T-helper 1 cell treated with Interleukin-12 subunit alpha and Interleukin-12 subunit beta and Interleukin-4 antibody, amounts not matched to agents 30 μg/mL and 1 μg/mL, for 36 hours (primary cell): ENCODE results near the gene ZNF592.
A peak's percentile ranks its signal among the peaks of the same experiment; 100 is the strongest.

Experiments used
- H3K27ac Mint-ChIP-seq: one replicate; pipeline ENCODE4 v1.8.0; 2021; ENCODE audit warnings: mild to moderate bottlenecking, mixed read lengths
- H3K27me3 Mint-ChIP-seq: one replicate; pipeline ENCODE4 v1.8.0; 2021; ENCODE audit warnings: low read depth, mixed read lengths
- H3K36me3 Mint-ChIP-seq: one replicate; pipeline ENCODE4 v1.8.0; 2021; ENCODE audit warnings: low read depth, mixed read lengths
- H3K4me1 Mint-ChIP-seq: one replicate; pipeline ENCODE4 v1.8.0; 2021; ENCODE audit warnings: low read depth, mixed read lengths
- H3K4me3 Mint-ChIP-seq: one replicate; pipeline ENCODE4 v1.8.0; 2021; ENCODE audit warnings: mild to moderate bottlenecking, moderate library complexity, mixed read lengths
- H3K9me3 Mint-ChIP-seq: one replicate; pipeline ENCODE4 v1.8.0; 2021; ENCODE audit warnings: mixed read lengths

ZNF592 gene

DNA sequence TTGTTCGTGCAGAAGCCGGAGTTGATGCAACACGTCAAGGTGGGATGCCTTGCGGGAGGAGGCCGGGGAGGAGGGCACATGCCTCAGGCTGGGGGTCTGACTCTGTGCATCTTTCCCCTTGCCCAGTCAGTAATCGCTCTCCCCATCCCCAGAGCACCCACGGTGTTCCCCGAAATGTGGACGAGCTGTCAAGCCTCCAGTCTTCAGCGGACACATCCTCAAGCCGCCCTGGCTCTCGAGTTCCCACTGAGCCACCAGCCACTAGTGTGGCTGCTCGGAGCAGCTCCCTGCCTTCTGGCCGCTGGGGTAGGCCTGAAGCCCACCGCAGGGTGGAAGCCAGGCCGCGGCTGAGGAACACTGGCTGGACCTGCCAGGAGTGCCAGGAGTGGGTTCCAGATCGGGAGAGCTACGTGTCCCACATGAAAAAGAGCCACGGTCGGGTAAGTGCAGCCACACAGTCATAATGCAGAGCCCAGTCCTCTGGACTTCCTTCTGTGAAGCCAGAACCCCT lies 50.1 kb downstream of the ZNF592 start:
- no peaks in the 10 kb centered on the region for H3K9me3 Mint-ChIP-seq
- peaks cover 1% of the 10 kb centered on the region for H3K4me1 Mint-ChIP-seq
- H3K27me3 Mint-ChIP-seq, result no peaks in the 10 kb centered on the region
- H3K27ac Mint-ChIP-seq, result no peak overlapping the region
- H3K36me3 Mint-ChIP-seq, result peaks cover 26% of the 10 kb centered on the region
- H3K4me3 Mint-ChIP-seq, result no peak overlapping the region

DNA sequence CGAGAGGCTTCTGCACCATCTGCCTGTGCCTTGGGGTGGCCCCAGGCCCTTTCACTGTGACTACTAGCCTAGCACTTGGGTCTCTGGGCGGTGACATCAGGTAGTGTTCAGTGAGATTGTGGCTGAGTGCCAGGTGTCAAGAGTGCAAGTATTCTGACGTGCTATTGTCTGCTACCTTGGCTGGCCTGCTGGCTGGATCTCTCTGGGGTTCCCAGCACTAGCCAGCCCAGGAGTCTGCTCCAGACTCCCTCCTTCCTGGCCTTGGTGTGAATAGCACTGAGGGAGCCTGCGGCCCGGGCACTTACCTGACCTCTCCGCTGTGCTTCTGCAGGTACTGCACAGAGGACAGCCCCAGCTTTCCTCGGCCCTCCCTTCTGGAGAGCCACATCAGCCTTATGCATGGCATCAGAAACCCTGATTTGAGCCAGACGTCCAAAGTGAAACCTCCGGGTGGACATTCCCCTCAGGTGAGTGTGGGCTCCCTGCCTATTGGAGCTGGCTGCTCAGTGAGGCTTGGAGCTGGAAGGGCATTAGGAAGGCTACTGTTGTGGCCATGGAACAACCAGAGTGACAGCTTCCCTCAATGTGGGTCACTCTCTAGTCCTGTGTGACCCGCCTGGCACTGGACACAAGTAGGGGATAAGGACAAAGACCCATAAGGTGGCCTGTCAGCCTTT lies 51.3 kb downstream of the ZNF592 start:
- H3K27ac Mint-ChIP-seq, result no peak overlapping the region
- peaks cover 24% of the 10 kb centered on the region for H3K36me3 Mint-ChIP-seq
- no peaks in the 10 kb centered on the region for H3K9me3 Mint-ChIP-seq
- H3K27me3 Mint-ChIP-seq, result no peaks in the 10 kb centered on the region
- H3K4me3 Mint-ChIP-seq, result no peak overlapping the region
- H3K4me1 Mint-ChIP-seq, result peaks cover 1% of the 10 kb centered on the region

DNA sequence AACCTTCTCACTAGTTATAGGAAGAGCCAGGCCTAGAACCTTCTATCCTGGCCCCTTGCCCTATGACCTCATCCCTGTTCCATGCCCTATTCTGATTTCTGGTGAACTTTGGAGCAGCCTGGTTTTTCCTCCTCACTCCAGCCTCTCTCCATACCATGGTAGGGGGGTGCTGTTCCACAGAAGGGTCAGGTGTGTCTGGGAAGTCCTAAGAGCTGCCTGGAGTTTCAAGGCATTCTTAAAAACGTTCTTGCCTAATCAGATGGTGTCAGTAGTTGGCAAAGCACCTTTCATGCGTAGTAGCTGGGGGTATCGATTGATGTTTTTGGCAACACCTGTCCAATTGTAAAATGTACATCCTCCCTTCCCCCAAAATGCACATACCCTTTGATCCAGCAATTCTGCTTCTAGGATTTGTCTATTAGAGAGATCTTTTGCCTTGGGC lies 52.0 kb downstream of the ZNF592 start:
- no peak overlapping the region for H3K27ac Mint-ChIP-seq

DNA sequence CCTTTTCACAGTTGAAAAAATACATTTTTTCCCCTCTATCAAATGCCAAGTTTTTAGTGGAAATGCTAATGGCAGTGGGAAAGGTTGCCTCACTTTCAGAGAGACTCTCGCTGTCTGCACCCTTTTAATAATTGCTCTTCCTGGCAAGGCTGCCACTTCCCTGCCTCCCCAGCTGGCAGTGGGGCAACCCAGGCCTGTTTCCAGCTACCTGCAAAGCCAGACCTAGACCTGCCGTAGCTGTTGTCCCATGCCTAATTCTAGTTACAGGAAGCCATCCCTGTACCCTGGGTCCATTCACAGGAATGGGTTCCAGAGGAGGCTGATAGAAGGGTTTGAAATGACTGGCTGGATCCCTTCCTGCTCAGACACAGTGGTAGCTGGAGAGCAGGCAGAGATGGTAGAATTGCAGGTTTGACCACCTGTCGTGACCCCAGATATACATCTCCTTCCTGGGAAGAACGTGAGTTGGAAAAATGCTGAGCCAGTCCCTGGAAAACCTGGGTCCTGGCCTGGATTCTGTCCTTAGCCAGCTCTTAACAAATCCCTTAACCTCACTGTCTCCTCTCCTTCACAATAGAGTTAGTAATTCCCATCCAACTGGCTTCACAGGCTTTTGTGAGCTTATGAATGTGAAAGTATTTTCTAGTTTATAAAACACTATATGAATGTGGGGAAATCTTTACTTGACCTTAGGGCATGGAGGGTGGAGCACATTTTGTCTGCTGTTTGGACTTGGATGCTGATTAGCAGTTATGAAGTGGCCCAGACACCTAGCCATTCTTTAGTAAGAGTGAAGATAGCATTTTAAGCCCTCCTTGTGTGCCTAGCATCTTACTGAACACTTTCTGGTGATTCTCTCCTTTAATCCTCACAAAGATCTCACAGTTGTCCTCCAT lies 55.9 kb downstream of the ZNF592 start:
- Mint-ChIP-seq H3K9me3 (no peaks in the 10 kb centered on the region), H3K36me3 (peaks cover 26% of the 10 kb centered on the region), H3K4me1 (peaks cover 1% of the 10 kb centered on the region), H3K27ac (no peak overlapping the region), H3K4me3 (no peak overlapping the region), H3K27me3 (no peaks in the 10 kb centered on the region)

More for the DNA sequence above, 52.0 kb downstream of the ZNF592 start:
- peaks cover 1% of the 10 kb centered on the region for H3K4me1 Mint-ChIP-seq
- H3K4me3 Mint-ChIP-seq, result no peak overlapping the region
- peaks cover 22% of the 10 kb centered on the region for H3K36me3 Mint-ChIP-seq
- no peaks in the 10 kb centered on the region for H3K27me3 Mint-ChIP-seq
- H3K9me3 Mint-ChIP-seq, result no peaks in the 10 kb centered on the region

DNA sequence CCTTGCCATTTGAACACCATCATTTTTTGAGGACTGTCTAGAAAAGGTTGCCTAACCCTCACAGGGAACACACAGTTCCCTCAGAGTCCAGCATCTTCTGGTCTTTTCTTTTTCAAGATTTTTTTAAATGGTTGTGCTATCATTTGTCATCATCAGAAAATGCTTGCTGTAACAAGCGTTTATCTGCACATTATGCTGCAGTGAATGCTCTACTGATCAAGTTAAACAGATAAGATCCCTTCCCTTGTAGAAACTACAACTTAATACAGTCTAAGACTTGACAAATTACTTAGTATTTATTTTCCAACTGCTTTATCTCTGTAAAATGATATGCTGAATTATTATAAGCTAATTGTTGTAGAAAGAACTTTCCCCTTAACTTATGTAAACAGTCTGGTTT lies 56.8 kb downstream of the ZNF592 start:
- H3K4me3 Mint-ChIP-seq, result no peak overlapping the region
- peaks cover 1% of the 10 kb centered on the region for H3K4me1 Mint-ChIP-seq
- H3K27me3 Mint-ChIP-seq, result no peaks in the 10 kb centered on the region
- H3K9me3 Mint-ChIP-seq, result no peaks in the 10 kb centered on the region
- H3K27ac Mint-ChIP-seq, result no peak overlapping the region
- peaks cover 18% of the 10 kb centered on the region for H3K36me3 Mint-ChIP-seq

DNA sequence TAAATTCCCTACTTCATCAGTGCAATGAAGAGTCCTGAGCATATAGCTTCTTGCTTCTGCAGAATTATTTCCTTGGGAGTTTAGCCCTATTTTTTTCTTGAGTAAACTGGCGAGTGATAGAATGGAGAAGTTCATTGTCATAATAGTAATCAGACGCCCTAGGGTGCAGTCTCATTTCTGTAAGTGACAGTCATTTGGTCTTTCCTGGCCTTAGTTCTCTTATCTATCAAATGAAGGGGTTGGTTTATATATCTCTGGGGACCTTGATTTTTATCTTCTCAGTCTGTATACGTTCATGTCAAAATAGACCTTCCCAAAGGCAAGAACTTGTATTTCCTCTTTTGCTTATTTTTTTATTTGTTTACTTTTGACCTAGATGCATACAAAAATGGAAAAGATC lies 58.8 kb downstream of the ZNF592 start:
- no peaks in the 10 kb centered on the region for H3K27me3 Mint-ChIP-seq
- H3K4me1 Mint-ChIP-seq, result peaks cover 1% of the 10 kb centered on the region
- H3K36me3 Mint-ChIP-seq, result peaks cover 11% of the 10 kb centered on the region
- H3K9me3 Mint-ChIP-seq, result no peaks in the 10 kb centered on the region
- H3K4me3 Mint-ChIP-seq, result no peak overlapping the region
- H3K27ac Mint-ChIP-seq, result no peak overlapping the region

DNA sequence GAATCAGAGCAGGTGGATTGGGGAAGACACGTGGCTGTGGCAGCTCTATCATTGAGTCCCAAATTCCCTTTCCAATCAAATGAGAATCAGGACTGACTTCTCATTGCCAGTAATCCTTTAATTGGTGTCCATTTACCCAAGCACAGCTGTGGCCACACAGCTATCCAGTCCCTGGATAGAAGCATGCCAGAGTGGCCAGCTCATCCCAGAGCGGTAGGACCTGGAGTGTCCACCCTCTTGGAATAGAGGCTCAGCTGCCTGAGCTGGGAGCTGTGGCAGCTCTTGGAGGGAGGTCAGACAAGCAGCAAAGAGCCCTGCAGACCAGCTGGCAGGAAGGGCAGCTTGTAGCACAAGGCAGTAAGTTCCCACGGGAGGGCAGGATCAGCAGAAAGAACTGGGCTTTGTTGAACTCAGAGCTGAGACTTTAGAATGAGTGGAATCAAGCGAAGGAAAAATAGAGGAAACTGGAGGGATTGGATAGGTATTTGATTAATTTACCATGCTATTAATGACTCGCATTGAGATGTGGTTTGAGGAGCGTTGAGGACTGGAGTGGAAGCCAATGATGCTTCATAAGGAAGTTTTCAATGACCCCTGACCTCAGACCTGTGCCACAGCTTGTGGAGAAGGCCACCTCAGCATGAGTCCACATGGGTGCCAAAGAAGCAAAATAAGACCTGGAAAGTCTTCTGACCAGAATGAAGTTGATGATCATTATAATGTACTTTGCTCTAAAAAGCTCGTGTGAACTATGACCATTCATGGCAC lies 61.9 kb downstream of the ZNF592 start:
- Mint-ChIP-seq H3K27me3 (no peaks in the 10 kb centered on the region), H3K4me3 (no peak overlapping the region), H3K36me3 (peaks cover 6% of the 10 kb centered on the region), H3K9me3 (no peaks in the 10 kb centered on the region), H3K27ac (no peak overlapping the region), H3K4me1 (no peaks in the 10 kb centered on the region)

DNA sequence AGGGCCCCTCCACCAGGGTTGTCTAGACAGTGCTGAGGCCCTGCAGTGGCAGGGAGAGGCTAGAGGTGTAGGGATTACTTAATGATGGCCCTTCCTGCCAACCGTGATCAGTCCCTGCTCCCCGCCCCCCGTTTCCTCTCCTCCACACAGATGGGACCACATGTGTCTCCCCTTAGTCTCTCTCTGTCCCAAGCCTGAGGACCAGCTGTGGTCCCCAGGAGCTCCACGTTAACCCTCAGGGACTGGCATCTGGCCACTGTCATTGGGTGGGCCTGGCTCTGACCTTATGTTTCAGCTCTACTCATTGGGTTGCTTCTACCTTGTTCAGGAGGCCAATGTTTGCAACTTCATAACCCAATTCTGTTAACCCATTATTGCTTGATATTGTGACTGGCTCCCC lies 62.8 kb downstream of the ZNF592 start:
- peaks cover 4% of the 10 kb centered on the region for H3K27me3 Mint-ChIP-seq
- no peak overlapping the region for H3K4me3 Mint-ChIP-seq
- H3K9me3 Mint-ChIP-seq, result no peaks in the 10 kb centered on the region
- peaks cover 3% of the 10 kb centered on the region for H3K36me3 Mint-ChIP-seq
- H3K4me1 Mint-ChIP-seq, result no peaks in the 10 kb centered on the region
- H3K27ac Mint-ChIP-seq, result no peak overlapping the region

DNA sequence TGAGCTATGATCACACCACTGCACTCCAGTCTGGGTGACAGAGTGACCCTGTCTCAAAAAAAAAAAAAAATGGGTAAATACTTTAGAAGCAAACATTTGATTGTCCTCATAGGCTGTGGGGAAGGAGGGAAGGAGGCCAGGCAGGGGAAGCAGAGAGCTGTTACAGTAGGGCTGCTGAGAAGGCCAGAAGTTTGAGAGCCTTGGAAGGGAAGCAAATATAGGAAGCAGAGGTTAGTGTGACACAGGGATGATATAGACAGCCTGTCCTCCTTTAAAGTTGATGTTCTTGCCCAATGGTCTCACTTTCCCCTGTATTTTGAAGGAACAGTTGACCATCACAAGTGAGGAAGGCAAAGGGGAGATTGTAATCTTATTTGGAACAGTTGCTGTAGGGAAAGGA lies 63.4 kb downstream of the ZNF592 start:
- Mint-ChIP-seq H3K4me1 (peaks cover 2% of the 10 kb centered on the region), H3K27ac (no peak overlapping the region), H3K27me3 (peaks cover 8% of the 10 kb centered on the region), H3K4me3 (no peak overlapping the region), H3K9me3 (no peaks in the 10 kb centered on the region), H3K36me3 (no peaks in the 10 kb centered on the region)

DNA sequence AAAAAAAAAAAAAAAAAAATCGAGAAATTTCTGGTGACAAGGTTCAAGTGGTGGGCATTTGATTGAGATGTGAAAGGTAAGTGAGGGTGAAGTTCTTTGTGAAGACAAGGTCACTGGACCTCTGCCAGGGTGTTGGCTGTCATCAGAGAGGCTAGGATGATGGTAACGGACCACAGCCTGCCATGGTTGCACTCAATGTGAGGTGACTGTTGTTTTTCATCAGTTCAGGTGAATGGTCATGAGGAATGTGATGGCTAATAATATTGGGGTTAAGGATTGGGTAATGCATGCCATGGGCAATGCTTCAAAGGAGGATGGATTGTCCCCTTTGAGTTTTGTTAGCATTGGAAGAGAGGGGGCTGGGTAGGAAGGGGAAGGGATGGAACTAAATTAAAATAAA lies 64.5 kb downstream of the ZNF592 start:
- peaks cover 2% of the 10 kb centered on the region for H3K4me1 Mint-ChIP-seq
- H3K27ac Mint-ChIP-seq, result no peak overlapping the region
- H3K4me3 Mint-ChIP-seq, result no peak overlapping the region
- H3K27me3 Mint-ChIP-seq, result peaks cover 8% of the 10 kb centered on the region
- no peaks in the 10 kb centered on the region for H3K36me3 Mint-ChIP-seq
- H3K9me3 Mint-ChIP-seq, result no peaks in the 10 kb centered on the region

DNA sequence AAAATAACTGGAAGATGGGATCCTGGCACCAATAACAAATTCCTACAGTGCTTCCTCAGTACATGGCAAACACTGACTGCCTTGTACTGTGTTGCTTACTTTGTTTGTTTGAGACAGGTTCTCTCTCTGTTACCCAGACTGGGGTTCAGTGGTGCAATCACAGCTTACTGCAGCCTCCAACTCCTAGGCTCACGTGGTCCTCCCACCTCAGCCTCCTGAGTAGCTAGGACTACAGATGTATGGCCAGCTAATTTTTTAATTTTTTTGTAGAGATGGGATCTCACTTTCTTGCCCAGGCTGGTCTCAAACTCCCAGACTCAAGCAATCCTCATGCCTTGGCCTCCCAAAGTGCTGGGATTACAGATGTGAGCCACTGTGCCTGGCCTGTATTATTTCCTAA lies 65.0 kb downstream of the ZNF592 start:
- H3K4me3 Mint-ChIP-seq, result no peak overlapping the region
- peaks cover 6% of the 10 kb centered on the region for H3K4me1 Mint-ChIP-seq
- no peak overlapping the region for H3K27ac Mint-ChIP-seq
- H3K9me3 Mint-ChIP-seq, result no peaks in the 10 kb centered on the region
- no peaks in the 10 kb centered on the region for H3K36me3 Mint-ChIP-seq
- peaks cover 12% of the 10 kb centered on the region for H3K27me3 Mint-ChIP-seq

DNA sequence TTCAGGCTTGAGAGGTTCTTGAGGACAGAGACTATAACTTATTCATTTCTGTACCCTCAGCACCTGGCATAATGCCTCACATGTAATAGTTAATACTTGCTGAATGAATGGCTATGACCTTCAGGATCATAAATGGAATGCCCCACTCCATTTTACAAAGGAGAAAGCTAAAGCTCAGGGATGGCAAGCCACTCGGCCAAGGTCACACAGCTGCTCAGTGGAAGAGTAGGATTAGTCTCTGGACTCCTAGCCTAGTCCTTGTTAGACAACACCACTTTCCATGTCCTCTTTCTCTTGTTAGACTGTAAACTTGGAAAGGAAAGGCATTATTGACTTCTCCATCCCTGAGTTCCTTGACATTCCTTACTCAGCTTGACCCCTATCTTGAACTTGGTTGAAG lies 65.5 kb downstream of the ZNF592 start:
- Mint-ChIP-seq H3K27me3 (peaks cover 12% of the 10 kb centered on the region), H3K36me3 (no peaks in the 10 kb centered on the region), H3K9me3 (no peaks in the 10 kb centered on the region), H3K4me3 (no peak overlapping the region), H3K4me1 (peaks cover 6% of the 10 kb centered on the region), H3K27ac (no peak overlapping the region)

DNA sequence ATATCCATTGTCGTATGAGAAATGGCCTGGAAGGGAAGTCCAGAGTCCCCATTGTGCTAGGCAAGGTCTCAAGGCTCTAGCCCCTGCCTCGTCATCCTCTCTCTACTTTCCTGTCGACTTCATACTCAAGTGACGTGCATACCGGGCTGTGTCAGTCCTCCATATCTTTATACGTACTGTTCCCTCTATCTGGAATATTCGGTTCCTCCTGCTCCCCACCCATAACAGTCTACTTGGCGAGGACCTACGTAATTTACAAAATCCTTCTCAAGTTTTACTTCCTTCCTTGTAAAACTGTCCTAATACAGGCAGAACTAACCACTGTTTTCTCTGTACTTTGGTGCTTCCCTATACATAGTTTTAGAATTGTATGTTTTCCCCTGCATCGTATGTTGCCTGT lies 66.5 kb downstream of the ZNF592 start:
- no peak overlapping the region for H3K4me3 Mint-ChIP-seq
- no peaks in the 10 kb centered on the region for H3K9me3 Mint-ChIP-seq
- H3K27ac Mint-ChIP-seq, result no peak overlapping the region

DNA sequence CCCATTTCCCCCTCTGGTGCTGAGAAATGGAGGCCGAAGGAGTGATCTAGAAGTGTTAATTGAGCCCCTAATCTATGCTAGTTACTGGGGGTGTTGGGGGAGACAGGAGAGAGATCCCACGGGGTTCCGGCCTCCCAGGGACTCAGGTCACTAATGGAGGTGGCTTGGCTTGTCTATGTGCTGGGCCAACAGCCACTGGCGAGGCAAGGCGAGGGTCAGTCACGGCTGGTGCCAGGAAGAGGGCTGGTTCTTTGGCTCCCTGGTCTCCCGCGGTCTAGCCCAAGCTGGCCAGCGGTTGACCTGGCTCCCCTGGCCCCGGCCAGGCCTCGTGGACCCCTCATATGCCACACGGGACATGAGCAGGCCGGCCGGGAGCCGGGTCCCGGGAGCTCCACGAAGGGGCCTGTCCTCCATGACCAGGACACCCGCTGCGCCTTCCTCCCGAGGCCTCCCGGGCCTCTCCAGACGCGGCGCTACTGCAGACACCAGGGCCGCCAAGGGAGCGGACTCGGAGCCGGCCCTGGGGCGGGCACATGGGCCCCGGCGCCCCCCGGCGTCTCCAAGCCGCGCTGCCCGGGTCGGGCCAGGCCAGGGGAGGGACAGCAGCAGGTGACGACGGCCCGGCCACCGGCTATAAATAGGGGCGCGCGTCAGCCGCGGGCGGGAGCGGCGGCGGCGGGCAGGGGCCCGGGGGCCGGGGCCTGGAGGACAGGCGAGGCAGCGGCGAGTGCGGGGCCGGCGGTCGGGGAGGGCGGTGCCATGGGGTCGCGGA lies 68.5 kb downstream of the ZNF592 start, which contains the start of gene ALPK3:
TSS of gene ALPK3 (plus strand) at position 663 of the 772 bp plus-strand sequence. CDS start at position 760, 97 bp downstream.
- peak within 1 kb of the TSS; percentile 69 for H3K27ac Mint-ChIP-seq
- H3K27me3 Mint-ChIP-seq, result peaks cover 12% of the 10 kb centered on the region
- H3K9me3 Mint-ChIP-seq, result no peaks in the 10 kb centered on the region
- no peaks in the 10 kb centered on the region for H3K36me3 Mint-ChIP-seq
- H3K4me3 Mint-ChIP-seq, result no peak within 1 kb of the TSS
- peaks cover 6% of the 10 kb centered on the region for H3K4me1 Mint-ChIP-seq

More for the DNA sequence above, 66.5 kb downstream of the ZNF592 start:
- Mint-ChIP-seq H3K27me3 (peaks cover 12% of the 10 kb centered on the region), H3K4me1 (peaks cover 6% of the 10 kb centered on the region), H3K36me3 (no peaks in the 10 kb centered on the region)
